Thoracic aorta (tissue), 2 donors: ENCODE data around the gene KCNA10. TPM values are rescaled to one million over a fixed set of nuclear protein-coding genes. Genes with fewer than 3 reads are reported as not detected.

Source experiments
- ATAC-seq: fragments of 150-250 bp; one replicate; pipeline ENCODE4 v1.8.0; 2017; ENCODE audit warnings: low read depth; ENCODE audit not compliant: insufficient number of reproducible peaks, low FRiP score
- DNase-seq: peaks from one replicate; pipeline ENCODE4 v3.0.0-alpha.2; 2020; ENCODE audit warnings: low spot score
- H3K27ac ChIP-seq, 2 donors: fragments of 200-600 bp; sonication (generic); 1 replicate in 1 of 2; 2 replicates in 1 of 2; pipeline ENCODE4 v1.5.1; 2016; ENCODE audit warnings: mild to moderate bottlenecking in 2 of 2, moderate library complexity in 2 of 2
- H3K27me3 ChIP-seq: fragments of 200-600 bp; sonication (generic); replicated peaks from 2 replicates; pipeline ENCODE4 v1.6.0; 2016; ENCODE audit warnings: mild to moderate bottlenecking; ENCODE audit not compliant: insufficient read depth
- H3K36me3 ChIP-seq: fragments of 200-600 bp; sonication (generic); one replicate; pipeline ENCODE4 v1.5.1; 2016
- H3K4me1 ChIP-seq, 2 donors: fragments of 200-600 bp; sonication (generic); 1 replicate in 1 of 2; 2 replicates in 1 of 2; pipeline versions ENCODE4 v1.5.1 to v1.6.0; 2016; ENCODE audit warnings: low read depth in 2 of 2, mild to moderate bottlenecking in 1 of 2; ENCODE audit not compliant: control insufficient read depth in 1 of 2
- H3K4me3 ChIP-seq: fragments of 200-600 bp; sonication (generic); 2 replicates; pipeline ENCODE4 v1.5.1; 2016; ENCODE audit warnings: mild to moderate bottlenecking
- H3K9me3 ChIP-seq: fragments of 200-600 bp; sonication (generic); 2 replicates; pipeline ENCODE4 v1.5.1; 2016
- CTCF ChIP-seq: fragments of 200-600 bp; sonication (generic); IDR thresholded peaks from one replicate; pipeline ENCODE4 v1.5.1; 2019; ENCODE audit warnings: antibody characterized with exemption
- total RNA-seq, 2 donors: library from RNA; depleted of rRNA; stranded (reverse); fragments of >200 nt; gene quantifications; one replicate each; pipeline versions ENCODE4 v1.1.0 to v1.2.3, GENCODE V29; 2016

The KCNA10 gene
- total RNA-seq, 2 donors from 2014 or later: not detected

GRCh38 chr1:110559157-110559556 lies 40.2 kb upstream of the KCNA10 start:
- no peak for DNase-seq
- peaks cover 0 to 15% of the 10 kb centered on the region in 2 donors for H3K4me1 ChIP-seq
- TF ChIP-seq CTCF: no peak
- no peaks in the 10 kb centered on the region for H3K36me3 ChIP-seq
- no peaks in the 10 kb centered on the region for H3K9me3 ChIP-seq
- H3K27ac ChIP-seq: no peak overlapping the region
- no peak for ATAC-seq
- H3K4me3 ChIP-seq: no peak overlapping the region
- no peaks in the 10 kb centered on the region for H3K27me3 ChIP-seq

GRCh38 chr1:110557481-110557880 lies 38.5 kb upstream of the KCNA10 start:
- Histone ChIP-seq H3K27ac (no peak overlapping the region), H3K36me3 (no peaks in the 10 kb centered on the region), H3K27me3 (no peaks in the 10 kb centered on the region), H3K4me3 (no peak overlapping the region), H3K9me3 (no peaks in the 10 kb centered on the region), H3K4me1 (peaks cover 0 to 15% of the 10 kb centered on the region in 2 donors)
- no peak for ATAC-seq
- no peak for DNase-seq
- no peak for TF ChIP-seq CTCF

GRCh38 chr1:110556471-110556807 lies 37.5 kb upstream of the KCNA10 start:
- H3K36me3 ChIP-seq: no peaks in the 10 kb centered on the region
- ATAC-seq: no peak
- no peak for DNase-seq
- H3K4me1 ChIP-seq: peaks cover 0 to 15% of the 10 kb centered on the region in 2 donors
- no peaks in the 10 kb centered on the region for H3K27me3 ChIP-seq
- no peak for TF ChIP-seq CTCF
- H3K4me3 ChIP-seq: no peak overlapping the region
- no peaks in the 10 kb centered on the region for H3K9me3 ChIP-seq
- no peak overlapping the region for H3K27ac ChIP-seq

GRCh38 chr1:110555807-110556470 lies 37.0 kb upstream of the KCNA10 start:
- Histone ChIP-seq H3K9me3 (no peaks in the 10 kb centered on the region), H3K4me3 (peak overlapping the region; percentile 59), H3K27ac (no peak overlapping the region), H3K36me3 (no peaks in the 10 kb centered on the region), H3K4me1 (peaks cover 0 to 15% of the 10 kb centered on the region in 2 donors), H3K27me3 (no peaks in the 10 kb centered on the region)
- DNase-seq (no peak), ATAC-seq (no peak)
- TF ChIP-seq CTCF: no peak

- Histone ChIP-seq H3K36me3 (no peaks in the 10 kb centered on the region), H3K4me1 (peaks cover 0 to 15% of the 10 kb centered on the region in 2 donors), H3K27me3 (no peaks in the 10 kb centered on the region), H3K4me3 (peak overlapping the region; percentile 59), H3K27ac (no peak overlapping the region), H3K9me3 (no peaks in the 10 kb centered on the region)
- ATAC-seq: peak; percentile 32
- peak; percentile 11 for DNase-seq
- TF ChIP-seq CTCF: peak; percentile 76
Measured at GRCh38 chr1:110554871-110555801, 36.2 kb upstream of the KCNA10 start.
